Progenitor cell of endocrine pancreas (in vitro differentiated cells): ENCODE measurements around the gene OR6N2. TPM values are rescaled to one million over a fixed set of nuclear protein-coding genes. Genes with fewer than 3 reads are reported as not detected.

Experiments used
- DNase-seq: peaks from one replicate; pipeline ENCODE4 v3.0.0; 2021; ENCODE audit warnings: low spot score; ENCODE audit not compliant: unreplicated experiment
- H3K27ac Mint-ChIP-seq: 2 replicates; pipeline ENCODE4 v1.8.0; 2021; ENCODE audit warnings: mild to moderate bottlenecking, moderate library complexity, mixed read lengths
- H3K27me3 Mint-ChIP-seq: 2 replicates; pipeline ENCODE4 v1.8.0; 2021; ENCODE audit warnings: mixed read lengths
- H3K36me3 Mint-ChIP-seq: 2 replicates; pipeline ENCODE4 v1.8.0; 2022; ENCODE audit warnings: mixed read lengths; ENCODE audit not compliant: insufficient read depth
- H3K4me1 Mint-ChIP-seq: 2 replicates; pipeline ENCODE4 v1.8.0; 2021; ENCODE audit warnings: low read depth, mixed read lengths
- H3K4me3 Mint-ChIP-seq: 2 replicates; pipeline ENCODE4 v1.8.0; 2021; ENCODE audit warnings: low read depth, mild to moderate bottlenecking, moderate library complexity, mixed read lengths
- H3K9me3 Mint-ChIP-seq: 2 replicates; pipeline ENCODE4 v1.8.0; 2021; ENCODE audit warnings: low read depth, mixed read lengths
- CTCF ChIP-seq: fragments of 200-600 bp; sonication (generic); IDR thresholded peaks from one replicate; pipeline ENCODE4 v1.5.0; 2021; ENCODE audit warnings: antibody characterized with exemption, mild to moderate bottlenecking; ENCODE audit not compliant: unreplicated experiment
- total RNA-seq: library from RNA; stranded (reverse); gene quantifications from 2 replicates; pipeline ENCODE4 v1.2.1, GENCODE V29; 2021

Gene OR6N2
- total RNA-seq, 1 donor from 2014 or later = not detected

GRCh38 chr1:158800526-158800925, 19.5 kb upstream of the OR6N2 start:
- no peak overlapping the region for H3K4me3 Mint-ChIP-seq

GRCh38 chr1:158799689-158800088, 18.7 kb upstream of the OR6N2 start:
- no peak overlapping the region for H3K27ac Mint-ChIP-seq
- H3K27me3 Mint-ChIP-seq = peaks cover 3% of the 10 kb centered on the region
- no peaks in the 10 kb centered on the region for H3K4me1 Mint-ChIP-seq
- no peaks in the 10 kb centered on the region for H3K9me3 Mint-ChIP-seq
- H3K4me3 Mint-ChIP-seq = no peak overlapping the region
- DNase-seq = no peak
- H3K36me3 Mint-ChIP-seq = no peaks in the 10 kb centered on the region
- no peak for TF ChIP-seq CTCF

More at GRCh38 chr1:158800526-158800925, 19.5 kb upstream of the OR6N2 start:
- Mint-ChIP-seq H3K36me3 (no peaks in the 10 kb centered on the region), H3K27ac (no peak overlapping the region), H3K4me1 (no peaks in the 10 kb centered on the region), H3K9me3 (no peaks in the 10 kb centered on the region), H3K27me3 (peaks cover 3% of the 10 kb centered on the region)
- DNase-seq = no peak
- no peak for TF ChIP-seq CTCF

GRCh38 chr1:158798531-158798930, 17.5 kb upstream of the OR6N2 start:
- Mint-ChIP-seq H3K36me3 (no peaks in the 10 kb centered on the region), H3K9me3 (no peaks in the 10 kb centered on the region), H3K27ac (no peak overlapping the region), H3K4me3 (no peak overlapping the region), H3K4me1 (no peaks in the 10 kb centered on the region), H3K27me3 (peaks cover 3% of the 10 kb centered on the region)
- TF ChIP-seq CTCF = peak; percentile 26
- no peak for DNase-seq

GRCh38 chr1:158794247-158794646, 13.2 kb upstream of the OR6N2 start:
- DNase-seq = no peak
- H3K27me3 Mint-ChIP-seq = peaks cover 3% of the 10 kb centered on the region
- TF ChIP-seq CTCF = no peak
- no peak overlapping the region for H3K27ac Mint-ChIP-seq
- H3K4me1 Mint-ChIP-seq = peaks cover 1% of the 10 kb centered on the region
- peaks cover 4% of the 10 kb centered on the region for H3K9me3 Mint-ChIP-seq
- no peaks in the 10 kb centered on the region for H3K36me3 Mint-ChIP-seq
- no peak overlapping the region for H3K4me3 Mint-ChIP-seq

- H3K27me3 Mint-ChIP-seq = peaks cover 3% of the 10 kb centered on the region
- DNase-seq = no peak
- H3K9me3 Mint-ChIP-seq = peaks cover 7% of the 10 kb centered on the region
- peaks cover 1% of the 10 kb centered on the region for H3K4me1 Mint-ChIP-seq
- H3K27ac Mint-ChIP-seq = no peak overlapping the region
- TF ChIP-seq CTCF = peak; percentile 32
- no peaks in the 10 kb centered on the region for H3K36me3 Mint-ChIP-seq
- H3K4me3 Mint-ChIP-seq = no peak overlapping the region
Measured at GRCh38 chr1:158793604-158794003, 12.6 kb upstream of the OR6N2 start.
